ENCODE measurements around the gene EGFL7. TPM values are rescaled to one million over a fixed set of nuclear protein-coding genes. Genes with fewer than 3 reads are reported as not detected.

The EGFL7 gene
- total RNA-seq, 1 donor from 2014 or later = 16.5 TPM

DNA sequence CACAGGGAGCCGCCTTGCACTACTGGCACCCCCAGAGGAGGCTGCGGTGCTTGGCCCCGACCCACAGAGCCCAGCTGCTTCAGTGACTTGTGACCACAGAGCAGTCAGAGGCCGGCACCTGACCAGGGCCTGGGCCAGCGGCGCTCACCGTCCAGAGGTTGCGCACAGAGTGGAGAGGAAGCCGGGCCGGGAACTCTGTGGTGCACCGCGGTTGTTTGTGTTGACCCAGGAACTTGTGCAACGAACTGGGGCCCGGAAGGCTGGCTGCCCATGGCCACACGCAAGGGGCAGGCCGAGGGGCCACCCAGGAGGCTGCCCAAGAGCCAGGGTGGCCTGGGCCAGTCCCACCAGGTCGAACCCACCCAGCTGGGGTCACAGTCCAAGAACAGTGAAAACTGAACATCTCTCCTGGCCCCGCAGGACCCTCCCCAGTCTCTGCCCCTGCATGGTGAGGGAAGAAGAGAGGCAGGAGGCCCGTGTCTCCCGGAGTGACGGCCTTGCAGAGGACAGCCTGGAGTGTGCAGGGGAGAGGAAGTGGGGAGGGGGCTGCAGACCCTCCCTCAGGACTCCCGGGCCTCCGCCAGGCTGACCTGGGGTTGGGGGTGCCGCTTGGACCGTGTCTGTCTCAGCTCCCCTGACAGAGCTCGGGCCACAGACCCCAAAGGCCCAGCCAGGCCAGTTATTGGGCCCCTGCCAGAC is 42.8 kb upstream of the EGFL7 start:
- TF ChIP-seq EZH2 (IDR thresholded peaks at IDR 0.05) (no peak), EZH2phosphoT487 (IDR thresholded peaks at IDR 0.05) (no peak)
- TF ChIP-seq, protein P1, sequence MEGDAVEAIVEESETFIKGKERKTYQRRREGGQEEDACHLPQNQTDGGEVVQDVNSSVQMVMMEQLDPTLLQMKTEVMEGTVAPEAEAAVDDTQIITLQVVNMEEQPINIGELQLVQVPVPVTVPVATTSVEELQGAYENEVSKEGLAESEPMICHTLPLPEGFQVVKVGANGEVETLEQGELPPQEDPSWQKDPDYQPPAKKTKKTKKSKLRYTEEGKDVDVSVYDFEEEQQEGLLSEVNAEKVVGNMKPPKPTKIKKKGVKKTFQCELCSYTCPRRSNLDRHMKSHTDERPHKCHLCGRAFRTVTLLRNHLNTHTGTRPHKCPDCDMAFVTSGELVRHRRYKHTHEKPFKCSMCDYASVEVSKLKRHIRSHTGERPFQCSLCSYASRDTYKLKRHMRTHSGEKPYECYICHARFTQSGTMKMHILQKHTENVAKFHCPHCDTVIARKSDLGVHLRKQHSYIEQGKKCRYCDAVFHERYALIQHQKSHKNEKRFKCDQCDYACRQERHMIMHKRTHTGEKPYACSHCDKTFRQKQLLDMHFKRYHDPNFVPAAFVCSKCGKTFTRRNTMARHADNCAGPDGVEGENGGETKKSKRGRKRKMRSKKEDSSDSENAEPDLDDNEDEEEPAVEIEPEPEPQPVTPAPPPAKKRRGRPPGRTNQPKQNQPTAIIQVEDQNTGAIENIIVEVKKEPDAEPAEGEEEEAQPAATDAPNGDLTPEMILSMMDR (IDR thresholded peaks at IDR 0.05) = no peak
- Mint-ChIP-seq H3K4me3 (no peak overlapping the region), H3K4me1 (peaks cover 21% of the 10 kb centered on the region), H3K27ac (peak overlapping the region; percentile 29), H3K27me3 (ENCODE audit: insufficient read depth, low read depth) (peaks cover 8% of the 10 kb centered on the region), H3K36me3 (no peaks in the 10 kb centered on the region), H3K9me3 (no peaks in the 10 kb centered on the region)
- Histone ChIP-seq H3K4me1 (peaks cover 13% of the 10 kb centered on the region), H3K36me3 (no peaks in the 10 kb centered on the region), H3K4me3 (no peak overlapping the region), H4K20me1 (ENCODE audit: low read depth) (no peaks in the 10 kb centered on the region), H3F3A (ENCODE audit: low read depth) (no peaks in the 10 kb centered on the region), H3K27me3 (no peaks in the 10 kb centered on the region), H3K9me3 (ENCODE audit: low read depth) (no peaks in the 10 kb centered on the region), H3K4me2 (no peak overlapping the region), H3K79me2 (ENCODE audit: low read depth) (no peaks in the 10 kb centered on the region), H3K27ac (no peak overlapping the region), H2AFZ (replicated peaks) (no peak overlapping the region), H3K9ac (no peak overlapping the region)
- DNase-seq (ENCODE audit: low spot score) = no peak

DNA sequence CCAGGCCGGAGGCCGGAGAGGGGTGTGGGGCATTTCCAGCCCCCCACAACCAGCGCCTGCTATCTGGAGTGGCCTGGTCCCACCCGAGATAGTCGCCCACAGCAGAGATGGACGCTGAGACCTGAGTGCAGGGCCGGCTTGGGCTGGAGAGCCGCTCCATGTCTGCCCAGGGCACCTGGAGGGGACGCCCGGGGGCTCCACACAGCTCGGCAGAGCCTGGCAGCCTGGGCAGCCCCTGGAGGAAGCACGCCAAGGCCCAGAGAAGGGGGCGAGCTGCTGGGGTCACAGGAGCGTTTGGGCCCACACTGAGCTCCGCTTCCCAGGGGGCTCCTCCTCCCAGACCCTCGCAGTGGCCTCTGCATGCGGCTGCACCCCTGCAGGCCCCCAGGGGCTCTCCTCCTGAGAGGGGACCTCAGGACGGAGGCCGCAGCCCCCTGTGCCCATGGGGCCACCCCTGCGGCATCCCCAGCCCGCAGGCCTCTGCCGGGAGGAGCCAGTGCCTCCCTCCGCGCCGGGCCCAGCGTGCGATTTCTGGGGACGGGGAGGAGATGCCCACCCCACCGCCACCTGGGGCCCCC is 42.2 kb upstream of the EGFL7 start:
- Mint-ChIP-seq H3K27ac (no peak overlapping the region), H3K4me1 (peaks cover 16% of the 10 kb centered on the region), H3K36me3 (no peaks in the 10 kb centered on the region), H3K4me3 (no peak overlapping the region), H3K27me3 (ENCODE audit: insufficient read depth, low read depth) (peaks cover 7% of the 10 kb centered on the region), H3K9me3 (no peaks in the 10 kb centered on the region)
- no peak for DNase-seq (ENCODE audit: low spot score)
- Histone ChIP-seq H3K27ac (no peak overlapping the region), H3K27me3 (no peaks in the 10 kb centered on the region), H3K79me2 (ENCODE audit: low read depth) (no peaks in the 10 kb centered on the region), H3K36me3 (no peaks in the 10 kb centered on the region), H3K4me2 (no peak overlapping the region), H3K9me3 (ENCODE audit: low read depth) (no peaks in the 10 kb centered on the region), H3K9ac (no peak overlapping the region), H2AFZ (replicated peaks) (no peak overlapping the region), H3F3A (ENCODE audit: low read depth) (no peaks in the 10 kb centered on the region), H4K20me1 (ENCODE audit: low read depth) (no peaks in the 10 kb centered on the region), H3K4me1 (peaks cover 10% of the 10 kb centered on the region), H3K4me3 (no peak overlapping the region)
- TF ChIP-seq EZH2phosphoT487 (IDR thresholded peaks at IDR 0.05) (no peak), EZH2 (IDR thresholded peaks at IDR 0.05) (no peak)
- TF ChIP-seq, protein P1 (IDR thresholded peaks at IDR 0.05) = no peak

DNA sequence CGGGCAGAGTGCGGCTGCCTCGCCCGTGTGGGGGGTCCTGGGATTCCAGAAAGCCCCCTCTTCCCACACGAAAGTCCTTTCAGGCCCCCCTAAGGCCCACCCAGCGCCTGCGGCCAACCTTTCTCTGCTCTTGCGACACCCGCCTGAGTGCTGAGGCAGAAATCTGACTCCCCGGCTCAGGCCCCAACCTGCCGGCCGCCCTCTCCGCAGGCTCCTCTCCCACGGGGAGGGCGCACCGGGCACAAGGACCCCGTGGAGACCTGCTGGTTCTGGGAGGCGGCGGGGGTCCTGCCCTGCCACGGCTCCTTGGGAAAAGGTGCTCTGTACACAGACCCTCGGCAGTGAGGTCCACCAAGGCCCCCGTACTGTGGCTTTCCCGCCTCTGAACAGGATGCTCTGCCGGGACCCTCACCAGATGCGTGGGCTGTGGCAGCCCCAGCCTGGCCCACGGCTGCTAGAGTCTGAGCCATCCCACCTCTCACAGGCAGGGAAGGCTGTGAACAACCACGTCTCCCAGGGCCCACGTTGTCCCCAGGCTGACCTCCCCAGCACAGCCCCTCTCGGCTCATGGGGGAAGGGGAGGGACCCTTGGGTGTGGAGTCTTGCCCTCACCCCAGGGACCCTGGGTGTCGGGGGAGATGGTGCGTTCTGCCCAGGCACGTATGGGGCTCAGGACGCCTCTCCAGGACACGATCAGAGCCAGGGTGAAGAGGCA is 41.5 kb upstream of the EGFL7 start:
- Histone ChIP-seq H4K20me1 (ENCODE audit: low read depth) (no peaks in the 10 kb centered on the region), H3K9ac (no peak overlapping the region), H3K4me1 (peaks cover 10% of the 10 kb centered on the region), H2AFZ (replicated peaks) (no peak overlapping the region), H3K4me2 (no peak overlapping the region), H3K9me3 (ENCODE audit: low read depth) (no peaks in the 10 kb centered on the region), H3K4me3 (no peak overlapping the region), H3F3A (ENCODE audit: low read depth) (no peaks in the 10 kb centered on the region), H3K36me3 (no peaks in the 10 kb centered on the region), H3K79me2 (ENCODE audit: low read depth) (no peaks in the 10 kb centered on the region), H3K27ac (no peak overlapping the region), H3K27me3 (no peaks in the 10 kb centered on the region)
- Mint-ChIP-seq H3K36me3 (no peaks in the 10 kb centered on the region), H3K4me3 (no peak overlapping the region), H3K27me3 (ENCODE audit: insufficient read depth, low read depth) (peaks cover 9% of the 10 kb centered on the region), H3K4me1 (peaks cover 18% of the 10 kb centered on the region), H3K9me3 (no peaks in the 10 kb centered on the region), H3K27ac (no peak overlapping the region)
- no peak for DNase-seq (ENCODE audit: low spot score)
- TF ChIP-seq, protein P1 (IDR thresholded peaks at IDR 0.05) = no peak
- TF ChIP-seq EZH2phosphoT487 (IDR thresholded peaks at IDR 0.05) = no peak
- TF ChIP-seq EZH2 (IDR thresholded peaks at IDR 0.05) = no peak
